Left ventricle myocardium inferior (tissue), 1 donor: ENCODE measurements around the gene RGS14. TPM values are rescaled to one million over a fixed set of nuclear protein-coding genes. Genes with fewer than 3 reads are reported as not detected.

Source experiments
- DNase-seq: peaks from one replicate; pipeline ENCODE4 v3.0.0-alpha.2; 2020
- H3K27ac ChIP-seq: fragments of 200-600 bp; replicated peaks from 2 replicates; pipeline ENCODE4 v1.8.0; 2021
- H3K27me3 ChIP-seq: fragments of 200-600 bp; 2 replicates; pipeline ENCODE4 v1.8.0; 2021; ENCODE audit warnings: low read depth
- H3K36me3 ChIP-seq: fragments of 200-600 bp; 2 replicates; pipeline ENCODE4 v1.8.0; 2021
- H3K4me1 ChIP-seq: fragments of 200-600 bp; 2 replicates; pipeline ENCODE4 v1.8.0; 2021
- H3K4me3 ChIP-seq: fragments of 200-600 bp; 2 replicates; pipeline ENCODE4 v1.8.0; 2021; ENCODE audit warnings: mild to moderate bottlenecking, moderate library complexity
- H3K9me3 ChIP-seq: fragments of 200-600 bp; replicated peaks from 2 replicates; pipeline ENCODE4 v1.8.0; 2021
- CTCF ChIP-seq: fragments of 200-600 bp; IDR thresholded peaks from 2 replicates; pipeline ENCODE4 v1.8.0; 2021; ENCODE audit warnings: antibody characterized with exemption, mild to moderate bottlenecking, borderline replicate concordance
- intact Hi-C: fragments of 100-400 bp; cut with micrococcal nuclease; formaldehyde crosslinking; loops from one replicate; pipeline ENCODE4 v1.11.0; 2022
- total RNA-seq: library from RNA; stranded (reverse); fragmentation: NEBNext Ultra II Directional; extraction: Animal tissue kit (Norgen Biotek cat#: 25700); gene quantifications from one replicate; pipeline ENCODE4 v1.2.1, GENCODE V29; 2021
- donor health status: DM: no; HTN: yes; CAD: no; lungs with severe emphysema.

Gene RGS14
- total RNA-seq, 1 donor from 2014 or later = 4.6 TPM

- intact Hi-C loops = loop anchor here (5.0 kb wide), 1 partner anchor 108 kb away; no protein-coding TSS in a partner anchor
- no peak overlapping the region for H3K4me3 ChIP-seq
- no peak for DNase-seq
- H3K27ac ChIP-seq = no peak overlapping the region
- H3K27me3 ChIP-seq = peaks cover 69% of the 10 kb centered on the region
- TF ChIP-seq CTCF = no peak
- no peaks in the 10 kb centered on the region for H3K36me3 ChIP-seq
- no peaks in the 10 kb centered on the region for H3K9me3 ChIP-seq
- peaks cover 7% of the 10 kb centered on the region for H3K4me1 ChIP-seq
Measured at GRCh38 chr5:177393990-177394389, 36.3 kb downstream of the RGS14 start.

DNA sequence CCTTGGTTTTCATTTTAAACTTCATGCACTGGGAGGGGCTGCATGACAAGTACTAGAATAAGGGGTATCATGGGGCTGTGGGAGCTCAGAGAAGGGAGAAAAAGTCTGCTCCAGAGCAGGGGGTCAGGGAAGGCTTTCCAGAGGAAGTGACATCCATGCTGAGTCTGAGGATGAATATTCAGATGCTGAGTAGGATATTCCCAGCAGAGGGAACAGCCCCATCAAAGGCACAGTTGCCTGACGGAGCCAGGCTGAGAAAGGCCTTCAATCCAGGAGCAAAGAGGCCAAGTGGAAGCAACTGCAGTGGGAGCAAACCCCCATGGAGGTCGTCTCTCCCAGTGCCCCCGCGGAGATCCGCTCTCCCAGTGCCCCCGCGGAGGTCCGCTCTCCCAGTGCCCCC is 38.4 kb downstream of the RGS14 start:
- Histone ChIP-seq H3K36me3 (no peaks in the 10 kb centered on the region), H3K4me3 (no peak overlapping the region), H3K4me1 (peaks cover 10% of the 10 kb centered on the region), H3K27me3 (peaks cover 76% of the 10 kb centered on the region), H3K27ac (no peak overlapping the region), H3K9me3 (no peaks in the 10 kb centered on the region)
- no peak for DNase-seq
- no peak for TF ChIP-seq CTCF
- intact Hi-C loops = no loop called here

- H3K27ac ChIP-seq = no peak overlapping the region
- H3K36me3 ChIP-seq = no peaks in the 10 kb centered on the region
- intact Hi-C loops = no loop called here
- H3K9me3 ChIP-seq = no peaks in the 10 kb centered on the region
- H3K4me3 ChIP-seq = no peak overlapping the region
- peaks cover 83% of the 10 kb centered on the region for H3K27me3 ChIP-seq
- DNase-seq = no peak
- H3K4me1 ChIP-seq = peaks cover 10% of the 10 kb centered on the region
- TF ChIP-seq CTCF = no peak
Measured at GRCh38 chr5:177396807-177397206, 39.1 kb downstream of the RGS14 start.

- TF ChIP-seq CTCF = no peak
- Histone ChIP-seq H3K36me3 (no peaks in the 10 kb centered on the region), H3K9me3 (no peaks in the 10 kb centered on the region), H3K4me1 (peaks cover 18% of the 10 kb centered on the region), H3K27ac (no peak overlapping the region), H3K4me3 (no peak overlapping the region), H3K27me3 (peaks cover 95% of the 10 kb centered on the region)
- intact Hi-C loops = no loop called here
- DNase-seq = no peak
Measured at GRCh38 chr5:177397875-177398390, 40.2 kb downstream of the RGS14 start.

GRCh38 chr5:177399997-177400868 is 42.5 kb downstream of the RGS14 start, which contains the start of gene PFN3:
TSS of gene PFN3 (minus strand) at chr5:177400661. CDS start at chr5:177400576, 85 bp downstream.
- intact Hi-C loops = loop anchor here (5.0 kb wide), 1 partner anchor 52 kb away; no protein-coding TSS in a partner anchor
- TF ChIP-seq CTCF = no peak
- Histone ChIP-seq H3K27ac (no peak within 1 kb of the TSS), H3K9me3 (no peaks in the 10 kb centered on the region), H3K4me1 (peaks cover 39% of the 10 kb centered on the region), H3K27me3 (peaks cover 100% of the 10 kb centered on the region), H3K4me3 (no peak within 1 kb of the TSS), H3K36me3 (no peaks in the 10 kb centered on the region)
- no peak for DNase-seq
